Measurements from ENCODE around the gene MRPL11. TPM values are rescaled to one million over a fixed set of nuclear protein-coding genes. Genes with fewer than 3 reads are reported as not detected.
A peak's percentile ranks its signal among the peaks of the same experiment; 100 is the strongest.

MRPL11 gene
- total RNA-seq, 1 donor from 2014 or later, result 49.4 TPM

GRCh38 chr11:66407651-66408050 lies 31.0 kb downstream of the MRPL11 start:
- TF ChIP-seq POLR2A (IDR thresholded peaks at IDR 0.05) (no peak), POLR2AphosphoS5 (IDR thresholded peaks at IDR 0.05; ENCODE audit: insufficient read depth in 1 of 2, low read depth in 1 of 2) (no peak), CTCF (IDR thresholded peaks at IDR 0.05) (no peak)
- intact Hi-C loops (cut with DNase I), result loop anchor here (10.0 kb wide), 1 partner anchor 277 kb away; no protein-coding TSS in a partner anchor
- Histone ChIP-seq H3K27me3 (no peaks in the 10 kb centered on the region), H3K9me3 (no peaks in the 10 kb centered on the region), H3K36me3 (no peaks in the 10 kb centered on the region), H3K4me1 (peaks cover 10% of the 10 kb centered on the region), H3K4me3 (no peak overlapping the region), H3K27ac (no peak overlapping the region)
- no peak for DNase-seq (ENCODE audit: extremely low spot score in 2 of 2)

GRCh38 chr11:66393954-66394353 lies 44.7 kb downstream of the MRPL11 start:
- intact Hi-C loops (cut with DNase I), result no loop called here
- TF ChIP-seq POLR2A (IDR thresholded peaks at IDR 0.05) (no peak), POLR2AphosphoS5 (IDR thresholded peaks at IDR 0.05; ENCODE audit: insufficient read depth in 1 of 2, low read depth in 1 of 2) (no peak), CTCF (IDR thresholded peaks at IDR 0.05) (no peak)
- DNase-seq (ENCODE audit: extremely low spot score in 2 of 2), result no peak

GRCh38 chr11:66391322-66391721 lies 47.3 kb downstream of the MRPL11 start:
- Histone ChIP-seq H3K4me1 (no peaks in the 10 kb centered on the region), H3K4me3 (no peak overlapping the region), H3K27ac (no peak overlapping the region), H3K27me3 (no peaks in the 10 kb centered on the region), H3K9me3 (no peaks in the 10 kb centered on the region), H3K36me3 (no peaks in the 10 kb centered on the region)
- no peak for TF ChIP-seq POLR2A (IDR thresholded peaks at IDR 0.05)
- no peak for TF ChIP-seq CTCF (IDR thresholded peaks at IDR 0.05)
- no peak for TF ChIP-seq POLR2AphosphoS5 (IDR thresholded peaks at IDR 0.05; ENCODE audit: insufficient read depth in 1 of 2, low read depth in 1 of 2)
- no peak for DNase-seq (ENCODE audit: extremely low spot score in 2 of 2)
- intact Hi-C loops (cut with DNase I), result no loop called here

More at GRCh38 chr11:66393954-66394353, 44.7 kb downstream of the MRPL11 start:
- no peaks in the 10 kb centered on the region for H3K4me1 ChIP-seq
- no peaks in the 10 kb centered on the region for H3K27me3 ChIP-seq
- no peaks in the 10 kb centered on the region for H3K36me3 ChIP-seq
- H3K27ac ChIP-seq, result no peak overlapping the region
- no peak overlapping the region for H3K4me3 ChIP-seq
- H3K9me3 ChIP-seq, result no peaks in the 10 kb centered on the region

GRCh38 chr11:66388780-66389386 lies 49.8 kb downstream of the MRPL11 start:
- TF ChIP-seq POLR2AphosphoS5 (IDR thresholded peaks at IDR 0.05; ENCODE audit: insufficient read depth in 1 of 2, low read depth in 1 of 2) (no peak), CTCF (IDR thresholded peaks at IDR 0.05) (peak in 2 of 3 experiments; percentile 23 to 54)
- Histone ChIP-seq H3K4me1 (no peaks in the 10 kb centered on the region), H3K36me3 (no peaks in the 10 kb centered on the region), H3K27ac (no peak overlapping the region), H3K27me3 (no peaks in the 10 kb centered on the region), H3K9me3 (no peaks in the 10 kb centered on the region), H3K4me3 (no peak overlapping the region)
- DNase-seq (ENCODE audit: extremely low spot score in 2 of 2), result no peak
- intact Hi-C loops (cut with DNase I), result loop anchor here (5.0 kb wide), 1 partner anchor 62 kb away; no protein-coding TSS in a partner anchor

Measured in vagina (tissue), 2 donors.